SKM-1 treated with dmso at 0.1 percent for 144 hours (cell line): ENCODE measurements around the gene NLRP8.
"Not testable (repeated sequence)": the region's sequence is repeated elsewhere in the genome, so short reads cannot be mapped to it uniquely, and the experiment has no call there.

Source experiments
- DNase-seq: peaks from one replicate; lab custom pipeline; 2025; ENCODE audit not compliant: unreplicated experiment; lab: John Stamatoyannopoulos, UW

The NLRP8 gene

GRCh38 chr19:55947532-55947931 is at the start of gene NLRP8:
TSS of gene NLRP8 (plus strand) at chr19:55947832.
- DNase-seq: no peak

GRCh38 chr19:55898911-55899310 is 48.7 kb upstream of the NLRP8 start:
- no peak for DNase-seq

GRCh38 chr19:55901369-55902079 is 46.1 kb upstream of the NLRP8 start:
- DNase-seq: no peak

GRCh38 chr19:55902080-55902751 is 45.4 kb upstream of the NLRP8 start:
- no peak for DNase-seq

GRCh38 chr19:55907286-55907685 is 40.3 kb upstream of the NLRP8 start:
- DNase-seq: no peak

GRCh38 chr19:55907746-55908145 is 39.9 kb upstream of the NLRP8 start:
- no peak for DNase-seq

GRCh38 chr19:55909801-55910200 is 37.8 kb upstream of the NLRP8 start:
- DNase-seq: no peak

GRCh38 chr19:55912916-55913315 is 34.7 kb upstream of the NLRP8 start:
- DNase-seq: no peak

- DNase-seq: no peak
These were observed 33.9 kb upstream of the NLRP8 start for GRCh38 chr19:55913643-55914268.

GRCh38 chr19:55923556-55923955 is 24.1 kb upstream of the NLRP8 start:
- no peak for DNase-seq

- no peak for DNase-seq
These were observed 19.6 kb upstream of the NLRP8 start for GRCh38 chr19:55927991-55928390.

- not testable (repeated sequence) for DNase-seq
These were observed 18.4 kb upstream of the NLRP8 start for GRCh38 chr19:55929258-55929657.

GRCh38 chr19:55930996-55931515 is 16.6 kb upstream of the NLRP8 start:
- no peak for DNase-seq

- no peak for DNase-seq
These were observed 15.7 kb upstream of the NLRP8 start, which contains the start of gene NLRP13 for GRCh38 chr19:55931936-55932386. TSS of gene NLRP13 (minus strand) at chr19:55932336. CDS start at chr19:55932311, 25 bp downstream.

- DNase-seq: no peak
These were observed 12.4 kb upstream of the NLRP8 start for GRCh38 chr19:55935206-55935605.

- DNase-seq: no peak
These were observed 8.4 kb upstream of the NLRP8 start for GRCh38 chr19:55939206-55939605.

- no peak for DNase-seq
These were observed 7.3 kb upstream of the NLRP8 start for GRCh38 chr19:55940306-55940705.

- not testable (repeated sequence) for DNase-seq
These were observed 2.9 kb downstream of the NLRP8 start for GRCh38 chr19:55950566-55950965.

GRCh38 chr19:55956431-55956830 is 8.8 kb downstream of the NLRP8 start:
- no peak for DNase-seq

- DNase-seq: no peak
These were observed 10.7 kb downstream of the NLRP8 start for GRCh38 chr19:55958356-55958755.

GRCh38 chr19:55959996-55960675 is 12.5 kb downstream of the NLRP8 start:
- DNase-seq: no peak
